Colonic mucosa (tissue), 4 donors: ENCODE data around the gene NCK2. TPM values are rescaled to one million over a fixed set of nuclear protein-coding genes. Genes with fewer than 3 reads are reported as not detected.

Experiments
- DNase-seq: peaks from one replicate; pipeline ENCODE4 v3.0.0-alpha.2; 2020
- H3K27ac ChIP-seq: fragments of 200-600 bp; one replicate; pipeline ENCODE4 v1.8.0; 2021
- H3K27me3 ChIP-seq: fragments of 200-600 bp; one replicate; pipeline ENCODE4 v1.8.0; 2021
- H3K36me3 ChIP-seq: fragments of 200-600 bp; one replicate; pipeline ENCODE4 v1.8.0; 2021
- H3K4me1 ChIP-seq: fragments of 200-600 bp; one replicate; pipeline ENCODE4 v1.8.0; 2021; ENCODE audit warnings: mild to moderate bottlenecking
- H3K4me3 ChIP-seq: fragments of 200-600 bp; one replicate; pipeline ENCODE4 v1.8.0; 2021
- H3K9ac ChIP-seq, 2 donors: one replicate each; pipeline ENCODE4 v1.7.0; 2013; ENCODE audit warnings: control low read depth in 2 of 2, low read depth in 2 of 2, low read length in 2 of 2
- H3K9me3 ChIP-seq: fragments of 200-600 bp; one replicate; pipeline ENCODE4 v1.8.0; 2021
- intact Hi-C: fragments of 100-400 bp; cut with DNase I; formaldehyde crosslinking; loops from one replicate; pipeline ENCODE4 v1.14.1; 2022
- total RNA-seq, 2 donors: library from RNA; stranded (reverse); fragmentation: NEBNext Ultra II Directional in 1 of 2; extraction: Animal tissue kit (Norgen Biotek cat#: 25700) in 1 of 2; gene quantifications; one replicate each; pipeline ENCODE4 v1.2.1, GENCODE V29; 2021
- TF ChIP-seq, protein P1 (sequence below): fragments of 200-600 bp; IDR thresholded peaks from one replicate; pipeline ENCODE4 v1.8.0; 2022; ENCODE audit warnings: antibody characterized with exemption, mild to moderate bottlenecking
- donor health status: healthy.
- donor health status: DM: no; HTN: no; CAD: no.
- donor health status: DM: no; HTN: no; CAD: no.

Gene NCK2
- total RNA-seq, 2 donors from 2014 or later: 51.3 to 67.5 TPM

DNA sequence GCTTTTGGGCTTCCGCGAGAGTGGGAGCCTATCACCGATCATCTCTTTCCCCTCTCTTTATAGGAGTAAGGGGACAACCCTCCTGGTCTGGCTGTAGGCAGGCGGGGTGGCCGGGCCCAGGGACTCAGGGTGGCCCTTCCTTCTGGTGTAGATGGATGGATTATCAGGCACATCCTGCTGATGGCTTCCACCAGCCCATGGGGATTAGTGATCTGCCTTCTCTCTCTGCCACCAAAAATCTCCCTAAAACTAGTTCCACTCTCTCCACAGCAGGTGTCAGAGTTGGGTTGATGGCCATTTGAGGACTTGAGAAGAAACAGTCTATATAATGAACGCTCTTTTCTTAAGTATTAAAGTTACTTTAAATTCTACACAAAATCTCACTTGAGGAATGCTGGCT is 37.4 kb downstream of the NCK2 start:
- Histone ChIP-seq H3K4me1 (no peaks in the 10 kb centered on the region), H3K36me3 (no peaks in the 10 kb centered on the region), H3K9me3 (no peaks in the 10 kb centered on the region), H3K27ac (no peak overlapping the region), H3K4me3 (no peak overlapping the region), H3K9ac (no peak overlapping the region), H3K27me3 (no peaks in the 10 kb centered on the region)
- intact Hi-C loops: no loop called here
- DNase-seq: no peak
- TF ChIP-seq, protein P1, sequence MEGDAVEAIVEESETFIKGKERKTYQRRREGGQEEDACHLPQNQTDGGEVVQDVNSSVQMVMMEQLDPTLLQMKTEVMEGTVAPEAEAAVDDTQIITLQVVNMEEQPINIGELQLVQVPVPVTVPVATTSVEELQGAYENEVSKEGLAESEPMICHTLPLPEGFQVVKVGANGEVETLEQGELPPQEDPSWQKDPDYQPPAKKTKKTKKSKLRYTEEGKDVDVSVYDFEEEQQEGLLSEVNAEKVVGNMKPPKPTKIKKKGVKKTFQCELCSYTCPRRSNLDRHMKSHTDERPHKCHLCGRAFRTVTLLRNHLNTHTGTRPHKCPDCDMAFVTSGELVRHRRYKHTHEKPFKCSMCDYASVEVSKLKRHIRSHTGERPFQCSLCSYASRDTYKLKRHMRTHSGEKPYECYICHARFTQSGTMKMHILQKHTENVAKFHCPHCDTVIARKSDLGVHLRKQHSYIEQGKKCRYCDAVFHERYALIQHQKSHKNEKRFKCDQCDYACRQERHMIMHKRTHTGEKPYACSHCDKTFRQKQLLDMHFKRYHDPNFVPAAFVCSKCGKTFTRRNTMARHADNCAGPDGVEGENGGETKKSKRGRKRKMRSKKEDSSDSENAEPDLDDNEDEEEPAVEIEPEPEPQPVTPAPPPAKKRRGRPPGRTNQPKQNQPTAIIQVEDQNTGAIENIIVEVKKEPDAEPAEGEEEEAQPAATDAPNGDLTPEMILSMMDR: no peak

DNA sequence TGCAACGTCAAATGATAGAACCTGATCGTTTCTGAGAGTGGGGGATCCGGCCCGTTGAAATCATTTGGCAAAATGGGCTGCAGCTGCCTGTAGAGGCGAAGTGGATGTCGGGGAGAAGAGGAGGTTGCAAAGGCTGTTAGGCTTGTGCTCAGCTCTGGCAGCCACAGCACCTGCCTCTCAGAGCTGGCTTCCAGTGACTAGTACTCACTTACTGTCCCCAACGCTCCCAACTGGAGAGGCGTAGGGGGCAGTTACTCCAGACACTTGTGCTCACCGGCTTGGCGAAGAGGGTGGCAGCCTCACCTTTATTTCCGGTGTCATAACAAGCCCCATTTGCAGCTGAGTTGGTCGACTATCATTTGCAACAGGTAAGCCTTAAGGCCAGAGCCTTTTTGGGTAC is 37.9 kb downstream of the NCK2 start:
- H3K27ac ChIP-seq: no peak overlapping the region
- intact Hi-C loops: no loop called here

DNA sequence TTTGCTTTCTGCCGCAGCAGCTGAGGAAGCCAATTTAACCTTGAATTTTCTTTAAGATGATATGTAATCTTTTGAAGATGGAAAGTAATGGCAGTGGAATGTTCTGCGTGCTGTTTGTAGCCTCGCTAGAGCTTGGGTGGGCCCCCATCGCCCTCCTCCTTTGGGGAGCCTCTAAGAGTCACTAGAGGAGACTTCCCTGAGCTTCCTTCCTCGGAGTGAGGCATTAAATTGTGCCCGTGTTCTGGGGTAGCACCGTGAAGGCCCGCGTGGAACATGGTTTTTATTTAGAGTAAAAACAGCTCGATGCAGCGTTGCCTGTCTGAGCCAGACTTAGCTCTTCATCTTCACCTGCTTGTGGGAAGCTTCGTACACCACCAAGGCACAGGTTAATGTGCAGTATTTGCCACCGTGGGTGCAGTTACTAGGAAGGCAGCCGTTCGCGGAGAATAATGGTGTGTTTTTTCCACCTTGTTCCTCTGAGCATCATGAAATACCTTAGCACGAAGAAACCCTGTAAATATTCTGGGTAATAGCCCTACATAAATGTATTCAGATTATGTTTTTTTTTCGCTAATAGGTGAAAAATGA is 38.5 kb downstream of the NCK2 start:
- Histone ChIP-seq H3K27ac (no peak overlapping the region), H3K4me3 (no peak overlapping the region), H3K9me3 (no peaks in the 10 kb centered on the region), H3K27me3 (no peaks in the 10 kb centered on the region), H3K36me3 (no peaks in the 10 kb centered on the region), H3K4me1 (no peaks in the 10 kb centered on the region), H3K9ac (no peak overlapping the region)
- TF ChIP-seq, protein P1: no peak
- no peak for DNase-seq
- intact Hi-C loops: no loop called here

More for the DNA sequence above, 37.9 kb downstream of the NCK2 start:
- no peak for DNase-seq
- no peak overlapping the region for H3K4me3 ChIP-seq
- no peaks in the 10 kb centered on the region for H3K4me1 ChIP-seq
- H3K9me3 ChIP-seq: no peaks in the 10 kb centered on the region
- no peaks in the 10 kb centered on the region for H3K27me3 ChIP-seq
- H3K36me3 ChIP-seq: no peaks in the 10 kb centered on the region
- no peak overlapping the region for H3K9ac ChIP-seq
- TF ChIP-seq, protein P1: no peak

DNA sequence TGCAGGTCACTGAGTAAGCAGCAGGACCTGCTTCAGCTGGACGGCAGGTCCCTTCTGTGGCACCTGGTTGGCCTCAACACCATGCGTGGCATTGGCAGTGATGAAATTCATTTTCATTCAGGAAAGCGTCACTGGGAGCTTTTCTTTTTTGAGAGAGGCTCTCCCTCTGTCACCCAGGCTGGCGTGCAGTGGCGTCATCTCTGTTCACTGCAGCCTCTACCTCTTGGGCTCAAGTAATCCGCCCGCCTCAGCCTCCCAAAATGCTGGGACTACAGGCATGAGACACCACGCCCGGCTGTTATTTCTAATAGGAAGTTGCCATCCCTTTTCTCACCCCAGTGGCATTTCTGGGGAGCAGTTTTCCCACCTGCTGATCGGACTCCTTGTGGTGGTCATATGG is 39.3 kb downstream of the NCK2 start:
- intact Hi-C loops: no loop called here

DNA sequence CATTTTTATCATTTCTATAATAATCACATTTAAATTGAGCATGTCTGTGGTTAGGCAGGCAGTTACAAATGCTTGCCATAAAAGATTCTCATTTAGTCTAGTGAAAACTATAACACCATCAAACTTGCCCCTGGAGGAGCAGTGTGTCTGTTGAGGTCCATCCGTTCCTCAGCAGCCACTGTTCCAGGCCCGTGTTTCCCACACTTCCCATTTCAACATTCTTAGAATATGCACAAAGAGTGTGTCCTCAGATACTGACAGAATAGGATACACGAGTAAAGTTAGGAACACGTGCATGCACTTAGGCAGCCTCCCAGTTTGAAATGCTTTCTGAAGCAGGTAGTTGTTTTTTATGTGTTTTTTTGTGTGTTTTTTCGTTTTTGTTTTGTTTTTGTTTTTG is 39.9 kb downstream of the NCK2 start:
- Histone ChIP-seq H3K9ac (no peak overlapping the region), H3K27me3 (no peaks in the 10 kb centered on the region), H3K4me1 (peaks cover 7% of the 10 kb centered on the region), H3K27ac (no peak overlapping the region), H3K36me3 (no peaks in the 10 kb centered on the region), H3K9me3 (no peaks in the 10 kb centered on the region), H3K4me3 (no peak overlapping the region)
- TF ChIP-seq, protein P1: no peak
- intact Hi-C loops: no loop called here
- no peak for DNase-seq

More for the DNA sequence above, 39.3 kb downstream of the NCK2 start:
- TF ChIP-seq, protein P1: no peak
- H3K9ac ChIP-seq: no peak overlapping the region
- peaks cover 1% of the 10 kb centered on the region for H3K4me1 ChIP-seq
- H3K27me3 ChIP-seq: no peaks in the 10 kb centered on the region
- no peak overlapping the region for H3K4me3 ChIP-seq
- no peak for DNase-seq
- H3K36me3 ChIP-seq: no peaks in the 10 kb centered on the region
- H3K9me3 ChIP-seq: no peaks in the 10 kb centered on the region
- no peak overlapping the region for H3K27ac ChIP-seq
